A549 (cell line): ENCODE data around the gene STK16.

Source experiments
- CEBPB ChIP-seq, 2 experiments: fragments of >200 bp in 1 of 2; sonication (Bioruptor Twin) in 1 of 2; formaldehyde crosslinking in 1 of 2; IDR thresholded peaks; 2 replicates each; pipeline ENCODE4 v1.6.1; 2012 to 2016
- CHD4 ChIP-seq: fragments of 200-600 bp; sonication (generic); IDR thresholded peaks from 2 replicates; pipeline ENCODE4 v1.6.1; 2016; ENCODE audit warnings: antibody characterized with exemption, mild to moderate bottlenecking, borderline replicate concordance
- CTCF ChIP-seq: fragments of >200 bp; sonication (Bioruptor Twin); formaldehyde crosslinking; IDR thresholded peaks from 3 replicates; pipeline ENCODE4 v1.5.1; 2016
- ELK1 ChIP-seq: fragments of 150-350 bp; IDR thresholded peaks from 2 replicates; pipeline ENCODE4 v1.6.1; 2014; ENCODE audit warnings: low read depth, mild to moderate bottlenecking, low read length
- EP300 ChIP-seq, 2 experiments: fragments of >200 bp; sonication (Bioruptor Twin); formaldehyde crosslinking; IDR thresholded peaks; 2 replicates in 1 of 2; 3 replicates in 1 of 2; pipeline ENCODE4 v1.6.1; 2016 to 2017
- FOXS1 ChIP-seq: fragments of 250-450 bp; sonication (Bioruptor Pico); IDR thresholded peaks from 2 replicates; pipeline ENCODE4 v1.5.0; 2020; ENCODE audit warnings: mild to moderate bottlenecking, moderate library complexity
- MAFK ChIP-seq: fragments of 450-650 bp; IDR thresholded peaks from 2 replicates; pipeline ENCODE4 v1.6.1; 2014; ENCODE audit not compliant: partially characterized antibody
- MAX ChIP-seq: IDR thresholded peaks from 2 replicates; pipeline ENCODE4 v1.6.1; 2012
- POLR2A ChIP-seq: IDR thresholded peaks from 2 replicates; pipeline ENCODE4 v1.6.1; 2012; ENCODE audit warnings: mild to moderate bottlenecking, low read length
- REST ChIP-seq: fragments of 200-600 bp; sonication (generic); IDR thresholded peaks from 2 replicates; pipeline ENCODE4 v1.6.1; 2016; ENCODE audit warnings: antibody characterized with exemption, mild to moderate bottlenecking, moderate library complexity
- SMC3 ChIP-seq: fragments of >200 bp; sonication (Bioruptor Twin); formaldehyde crosslinking; IDR thresholded peaks from 3 replicates; pipeline ENCODE4 v1.6.1; 2018; ENCODE audit warnings: inconsistent platforms

- TF ChIP-seq EP300 (IDR thresholded peaks at IDR 0.05) (no peak), POLR2A (no peak), SMC3 (no peak), CHD4 (no peak), FOXS1 (CRISPR knock-in tag) (no peak), CTCF (no peak), REST (no peak), MAX (no peak), ELK1 (no peak), CEBPB (IDR thresholded peaks at IDR 0.05) (no peak), MAFK (no peak)
Observed at GRCh38 chr2:219228041-219228910, 17.0 kb upstream of the STK16 start.
